ENCODE data around the gene SP140. TPM values are rescaled to one million over a fixed set of nuclear protein-coding genes. Genes with fewer than 3 reads are reported as not detected.

SP140 gene
- total RNA-seq, 1 experiment from 2014 or later = 2.6 TPM

GRCh38 chr2:230209422-230210051 is 16.0 kb upstream of the SP140 start:
- Histone ChIP-seq H4K20me1 (ENCODE audit: insufficient read depth) (no peaks in the 10 kb centered on the region), H3K27me3 (ENCODE audit: insufficient read depth, low read length) (no peaks in the 10 kb centered on the region), H3K79me2 (ENCODE audit: insufficient read depth, low read length) (no peaks in the 10 kb centered on the region), H3K4me1 (ENCODE audit: control insufficient read depth in 1 of 2, insufficient read depth in 2 of 2, low read length in 2 of 2) (no peaks in the 10 kb centered on the region), H3K36me3 (ENCODE audit: control insufficient read depth in 1 of 2, insufficient read depth in 2 of 2, low read length in 2 of 2) (no peaks in the 10 kb centered on the region), H3K4me2 (ENCODE audit: low read length) (no peak overlapping the region), H3K9me2 (ENCODE audit: insufficient read depth) (no peaks in the 10 kb centered on the region), H2AFZ (ENCODE audit: low read depth, low read length, poor library complexity, severe bottlenecking) (no peak overlapping the region), H3K27ac (ENCODE audit: low read depth, low read length) (no peak overlapping the region), H3K9ac (ENCODE audit: low read length) (no peak overlapping the region), H3K9me3 (ENCODE audit: control insufficient read depth in 1 of 2, insufficient read depth in 1 of 2, low read depth in 1 of 2, low read length in 2 of 2) (no peaks in the 10 kb centered on the region), H3K4me3 (replicated peaks in 1 of 2; ENCODE audit: low read depth in 1 of 2, low read length in 2 of 2) (no peak overlapping the region)
- DNase-seq (ENCODE audit: low read depth, low spot score) = no peak
- CTCF ChIA-PET = no interaction called here
- POLR2A ChIA-PET = no interaction called here
- BruUV-seq (replicated peaks) = no TSS peak
- RAD21 ChIA-PET (ENCODE audit: low non-redundant PET in 1 of 2, low total read pairs in 2 of 2, uncharacterized antibody in 2 of 2, unreplicated experiment in 2 of 2) = no interaction called here
- ATAC-seq = no peak
- intact Hi-C loops (cut with micrococcal nuclease) = no loop called here
- no peak for TF ChIP-seq CBX3 (IDR thresholded peaks at IDR 0.05; ENCODE audit: low read depth)
- TF ChIP-seq, protein P1, sequence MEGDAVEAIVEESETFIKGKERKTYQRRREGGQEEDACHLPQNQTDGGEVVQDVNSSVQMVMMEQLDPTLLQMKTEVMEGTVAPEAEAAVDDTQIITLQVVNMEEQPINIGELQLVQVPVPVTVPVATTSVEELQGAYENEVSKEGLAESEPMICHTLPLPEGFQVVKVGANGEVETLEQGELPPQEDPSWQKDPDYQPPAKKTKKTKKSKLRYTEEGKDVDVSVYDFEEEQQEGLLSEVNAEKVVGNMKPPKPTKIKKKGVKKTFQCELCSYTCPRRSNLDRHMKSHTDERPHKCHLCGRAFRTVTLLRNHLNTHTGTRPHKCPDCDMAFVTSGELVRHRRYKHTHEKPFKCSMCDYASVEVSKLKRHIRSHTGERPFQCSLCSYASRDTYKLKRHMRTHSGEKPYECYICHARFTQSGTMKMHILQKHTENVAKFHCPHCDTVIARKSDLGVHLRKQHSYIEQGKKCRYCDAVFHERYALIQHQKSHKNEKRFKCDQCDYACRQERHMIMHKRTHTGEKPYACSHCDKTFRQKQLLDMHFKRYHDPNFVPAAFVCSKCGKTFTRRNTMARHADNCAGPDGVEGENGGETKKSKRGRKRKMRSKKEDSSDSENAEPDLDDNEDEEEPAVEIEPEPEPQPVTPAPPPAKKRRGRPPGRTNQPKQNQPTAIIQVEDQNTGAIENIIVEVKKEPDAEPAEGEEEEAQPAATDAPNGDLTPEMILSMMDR (IDR thresholded peaks at IDR 0.05 in 2 of 3, conservative IDR thresholded peaks at IDR 0.05 in 1 of 3; ENCODE audit: borderline replicate concordance in 1 of 3, insufficient read depth in 1 of 3, low read depth in 2 of 3, low read length in 2 of 3) = no peak
- TF ChIP-seq EZH2 (IDR thresholded peaks at IDR 0.05) = no peak
- no peak for TF ChIP-seq ZBTB33 (IDR thresholded peaks at IDR 0.05; ENCODE audit: extremely low read depth, insufficient replicate concordance, low read length)
- TF ChIP-seq EZH2phosphoT487 (IDR thresholded peaks at IDR 0.05; ENCODE audit: borderline replicate concordance) = no peak
- no peak for TF ChIP-seq SIN3A (IDR thresholded peaks at IDR 0.05; ENCODE audit: low read depth)
- TF ChIP-seq, protein P2, sequence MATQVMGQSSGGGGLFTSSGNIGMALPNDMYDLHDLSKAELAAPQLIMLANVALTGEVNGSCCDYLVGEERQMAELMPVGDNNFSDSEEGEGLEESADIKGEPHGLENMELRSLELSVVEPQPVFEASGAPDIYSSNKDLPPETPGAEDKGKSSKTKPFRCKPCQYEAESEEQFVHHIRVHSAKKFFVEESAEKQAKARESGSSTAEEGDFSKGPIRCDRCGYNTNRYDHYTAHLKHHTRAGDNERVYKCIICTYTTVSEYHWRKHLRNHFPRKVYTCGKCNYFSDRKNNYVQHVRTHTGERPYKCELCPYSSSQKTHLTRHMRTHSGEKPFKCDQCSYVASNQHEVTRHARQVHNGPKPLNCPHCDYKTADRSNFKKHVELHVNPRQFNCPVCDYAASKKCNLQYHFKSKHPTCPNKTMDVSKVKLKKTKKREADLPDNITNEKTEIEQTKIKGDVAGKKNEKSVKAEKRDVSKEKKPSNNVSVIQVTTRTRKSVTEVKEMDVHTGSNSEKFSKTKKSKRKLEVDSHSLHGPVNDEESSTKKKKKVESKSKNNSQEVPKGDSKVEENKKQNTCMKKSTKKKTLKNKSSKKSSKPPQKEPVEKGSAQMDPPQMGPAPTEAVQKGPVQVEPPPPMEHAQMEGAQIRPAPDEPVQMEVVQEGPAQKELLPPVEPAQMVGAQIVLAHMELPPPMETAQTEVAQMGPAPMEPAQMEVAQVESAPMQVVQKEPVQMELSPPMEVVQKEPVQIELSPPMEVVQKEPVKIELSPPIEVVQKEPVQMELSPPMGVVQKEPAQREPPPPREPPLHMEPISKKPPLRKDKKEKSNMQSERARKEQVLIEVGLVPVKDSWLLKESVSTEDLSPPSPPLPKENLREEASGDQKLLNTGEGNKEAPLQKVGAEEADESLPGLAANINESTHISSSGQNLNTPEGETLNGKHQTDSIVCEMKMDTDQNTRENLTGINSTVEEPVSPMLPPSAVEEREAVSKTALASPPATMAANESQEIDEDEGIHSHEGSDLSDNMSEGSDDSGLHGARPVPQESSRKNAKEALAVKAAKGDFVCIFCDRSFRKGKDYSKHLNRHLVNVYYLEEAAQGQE (IDR thresholded peaks at IDR 0.05; ENCODE audit: low read depth) = no peak
- no peak for TF ChIP-seq FOSL1 (IDR thresholded peaks at IDR 0.05; ENCODE audit: low read depth)
- TF ChIP-seq TCF7L2 (IDR thresholded peaks at IDR 0.05; ENCODE audit: borderline replicate concordance, extremely low read depth, insufficient read depth, insufficient read length) = no peak
